ENCODE results near the gene TEKT3.

DNA sequence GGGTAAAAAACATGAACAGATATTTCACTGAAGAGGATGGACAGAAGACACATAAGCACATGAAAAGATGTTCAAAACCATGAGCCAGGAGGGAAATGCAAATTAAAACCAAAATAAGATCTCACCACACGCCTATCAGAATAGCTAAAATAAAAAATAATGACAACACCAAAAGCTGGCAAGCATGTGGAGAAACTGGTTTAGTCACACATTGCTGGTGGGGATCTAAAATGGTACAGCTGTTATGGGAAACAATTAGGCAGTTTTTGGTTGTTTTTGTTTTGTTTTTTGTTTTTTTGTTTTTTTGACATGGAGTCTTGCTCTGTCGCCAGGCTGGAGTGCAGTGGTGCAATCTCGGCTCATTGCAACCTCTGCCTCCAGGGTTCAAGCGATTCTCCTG lies 44.7 kb upstream of the TEKT3 start:
- no peak for TF ChIP-seq CTCF (IDR thresholded peaks at IDR 0.05; ENCODE audit: low read depth, low read length)
- no peak for TF ChIP-seq EZH2phosphoT487 (IDR thresholded peaks at IDR 0.05; ENCODE audit: low read depth)
